ENCODE results near the gene NOCT.

- TF ChIP-seq EZH2 (IDR thresholded peaks at IDR 0.05; ENCODE audit: borderline replicate concordance, low read depth, low read length, severe bottlenecking), result no peak
- TF ChIP-seq, protein P1, sequence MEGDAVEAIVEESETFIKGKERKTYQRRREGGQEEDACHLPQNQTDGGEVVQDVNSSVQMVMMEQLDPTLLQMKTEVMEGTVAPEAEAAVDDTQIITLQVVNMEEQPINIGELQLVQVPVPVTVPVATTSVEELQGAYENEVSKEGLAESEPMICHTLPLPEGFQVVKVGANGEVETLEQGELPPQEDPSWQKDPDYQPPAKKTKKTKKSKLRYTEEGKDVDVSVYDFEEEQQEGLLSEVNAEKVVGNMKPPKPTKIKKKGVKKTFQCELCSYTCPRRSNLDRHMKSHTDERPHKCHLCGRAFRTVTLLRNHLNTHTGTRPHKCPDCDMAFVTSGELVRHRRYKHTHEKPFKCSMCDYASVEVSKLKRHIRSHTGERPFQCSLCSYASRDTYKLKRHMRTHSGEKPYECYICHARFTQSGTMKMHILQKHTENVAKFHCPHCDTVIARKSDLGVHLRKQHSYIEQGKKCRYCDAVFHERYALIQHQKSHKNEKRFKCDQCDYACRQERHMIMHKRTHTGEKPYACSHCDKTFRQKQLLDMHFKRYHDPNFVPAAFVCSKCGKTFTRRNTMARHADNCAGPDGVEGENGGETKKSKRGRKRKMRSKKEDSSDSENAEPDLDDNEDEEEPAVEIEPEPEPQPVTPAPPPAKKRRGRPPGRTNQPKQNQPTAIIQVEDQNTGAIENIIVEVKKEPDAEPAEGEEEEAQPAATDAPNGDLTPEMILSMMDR (IDR thresholded peaks at IDR 0.05; ENCODE audit: borderline replicate concordance, extremely low read depth, low read length, poor library complexity, severe bottlenecking), result peak; percentile 23
Observed at GRCh38 chr4:139015269-139015947, at the start of gene NOCT.

Measured in DND-41 (cell line).